22Rv1 (cell line): Measurements from ENCODE around the gene KCNQ1OT1.

Experiments used
- CTCF ChIP-seq: fragments of 450-650 bp; IDR thresholded peaks from 2 replicates; pipeline ENCODE4 v1.5.1; 2017; ENCODE audit warnings: mild to moderate bottlenecking
- ZFX ChIP-seq: fragments of 450-650 bp; IDR thresholded peaks from 2 replicates; pipeline ENCODE4 v1.6.1; 2017; ENCODE audit warnings: antibody characterized with exemption, borderline replicate concordance

- TF ChIP-seq CTCF (no peak), ZFX (no peak)
Measured at GRCh38 chr11:2716376-2717095, 16.7 kb upstream of the KCNQ1OT1 start.
